Fibroblast of skin of right quadriceps (primary cell): Measurements from ENCODE around the gene PPP1R9B.

Experiments used
- DNase-seq: peaks from one replicate; pipeline ENCODE4 v3.0.0-alpha.2; 2013

Gene PPP1R9B

DNA sequence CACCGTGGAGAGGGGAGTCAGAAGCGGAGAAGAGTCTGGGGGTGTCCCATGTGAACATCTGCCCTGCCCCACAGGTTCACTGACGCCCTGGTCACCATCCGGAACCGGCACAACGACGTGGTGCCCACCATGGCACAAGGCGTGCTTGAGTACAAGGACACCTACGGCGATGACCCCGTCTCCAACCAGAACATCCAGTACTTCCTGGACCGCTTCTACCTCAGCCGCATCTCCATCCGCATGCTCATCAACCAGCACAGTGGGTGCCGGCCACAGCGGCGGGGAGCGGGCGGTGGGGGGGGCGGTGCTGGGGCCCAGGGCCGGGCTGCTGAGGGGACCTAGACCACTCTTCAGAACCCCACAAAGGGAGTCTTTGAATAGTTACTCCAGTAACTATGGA is 44.7 kb downstream of the PPP1R9B start:
- no peak for DNase-seq

DNA sequence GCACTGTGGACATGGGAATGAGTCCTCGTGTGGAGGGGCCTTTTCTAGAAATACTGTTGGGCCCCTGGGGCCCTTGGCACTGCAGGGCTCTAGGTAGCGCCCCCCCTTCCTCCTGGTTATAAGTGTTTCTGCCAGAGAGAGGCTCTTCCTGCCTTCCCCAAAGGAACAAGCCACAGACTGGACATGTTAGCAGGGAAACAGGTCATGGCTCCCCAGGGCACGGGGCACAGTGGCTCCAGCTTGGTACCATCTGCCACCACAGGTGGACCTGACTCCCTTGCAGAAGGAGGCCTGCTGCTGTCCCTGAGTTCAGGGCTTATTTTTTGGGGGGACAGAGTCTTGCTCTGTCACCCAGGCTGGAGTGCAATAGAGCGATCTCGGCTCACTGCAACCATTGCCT is 46.5 kb downstream of the PPP1R9B start:
- DNase-seq, result no peak

DNA sequence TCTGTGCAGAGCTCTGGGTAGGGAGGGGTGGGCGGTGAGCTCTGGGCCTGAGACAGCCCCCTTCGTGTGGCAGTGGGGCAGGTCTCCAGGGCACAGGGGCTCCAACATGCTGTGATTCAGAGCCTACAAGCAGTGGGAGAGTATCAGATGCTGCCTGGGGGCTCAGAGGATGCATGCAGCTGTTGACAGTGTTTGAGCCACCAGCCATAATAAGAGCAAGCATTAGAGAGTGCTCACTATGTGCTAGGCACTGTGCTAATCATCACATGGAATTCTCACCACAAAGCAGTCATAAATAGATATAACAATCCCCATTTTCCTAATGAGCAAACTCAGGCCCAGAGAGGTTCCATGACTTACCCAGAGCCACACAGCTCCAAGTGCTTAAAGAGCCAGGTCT is 47.2 kb downstream of the PPP1R9B start:
- DNase-seq, result no peak

DNA sequence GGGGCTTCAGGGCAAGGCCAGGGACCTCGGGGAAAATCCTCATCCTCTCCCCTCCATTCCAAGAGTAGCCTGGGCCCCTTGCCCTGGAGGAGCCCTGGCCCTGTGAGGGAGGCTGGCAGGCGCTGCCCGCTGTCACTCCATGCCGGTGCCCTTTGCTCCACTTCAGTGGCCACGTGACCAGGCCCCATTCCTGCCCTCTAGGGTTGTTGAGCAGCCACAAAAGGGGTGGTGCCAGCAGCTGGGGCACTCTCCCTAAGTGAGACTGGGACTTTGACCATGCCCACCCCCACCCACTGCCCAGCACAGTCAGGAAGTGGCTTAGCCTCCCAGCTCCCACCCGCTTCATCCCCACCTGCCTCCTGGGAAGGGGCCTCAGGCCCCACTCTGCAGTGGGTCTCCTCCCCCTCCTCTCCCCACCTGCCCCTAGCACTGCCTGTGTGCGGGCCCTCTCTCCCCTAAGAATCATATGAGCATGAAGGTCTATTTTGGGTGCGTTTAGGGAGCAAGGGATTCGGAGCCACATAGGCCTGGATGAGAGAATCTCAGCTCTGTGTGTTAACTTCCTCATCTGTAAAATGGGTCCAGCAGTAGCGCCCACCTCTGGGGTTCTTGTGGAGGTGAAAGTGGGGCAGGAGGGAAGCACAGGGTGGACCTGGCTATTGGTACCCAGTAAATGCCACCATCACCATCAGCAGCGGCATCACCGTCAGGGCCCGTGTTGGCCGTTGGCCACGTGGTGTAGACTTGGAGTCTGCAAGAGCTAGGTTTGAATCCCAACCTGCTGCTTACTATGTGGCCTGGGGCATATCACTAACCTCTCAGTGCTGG is 48.1 kb downstream of the PPP1R9B start:
- DNase-seq, result no peak

DNA sequence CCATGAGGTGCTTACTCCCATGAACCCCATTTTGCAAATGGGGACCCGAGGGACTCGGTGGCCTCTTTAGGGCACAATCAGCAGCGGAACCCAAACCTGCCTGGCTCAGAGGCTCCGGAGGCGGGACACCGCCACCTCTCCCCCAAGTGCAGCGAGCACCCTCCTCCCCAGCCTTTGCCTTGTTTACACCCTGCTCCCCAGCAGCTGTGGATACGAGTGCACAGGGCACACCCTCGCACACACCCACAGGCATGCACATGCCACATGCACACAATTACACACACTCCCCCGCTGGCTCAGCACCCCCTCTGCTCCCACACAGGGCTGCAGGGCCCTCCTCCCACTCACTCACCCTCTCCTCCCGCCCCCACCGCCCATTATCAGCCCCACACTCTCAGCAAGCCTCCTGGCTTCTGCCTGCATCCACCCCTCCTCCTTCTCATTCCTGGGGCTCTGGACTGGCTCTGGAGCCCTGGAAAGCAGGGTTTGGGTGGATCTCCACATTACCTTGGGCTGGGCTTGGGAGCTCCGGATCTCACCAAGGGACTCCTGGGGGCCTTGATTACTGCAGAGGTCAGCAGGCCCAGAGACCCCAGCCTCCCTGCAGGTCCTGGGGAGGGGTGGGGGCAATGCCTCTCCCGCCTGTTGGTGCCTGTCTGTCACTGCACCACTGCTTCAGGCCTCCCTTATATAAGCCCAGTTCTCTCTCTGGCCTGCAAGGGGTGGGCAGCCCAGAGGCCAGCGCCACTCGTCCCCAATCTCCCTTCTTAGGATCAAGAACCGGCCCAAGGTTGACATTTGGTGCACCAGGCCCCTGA is 48.9 kb downstream of the PPP1R9B start:
- DNase-seq, result peak; percentile 73

DNA sequence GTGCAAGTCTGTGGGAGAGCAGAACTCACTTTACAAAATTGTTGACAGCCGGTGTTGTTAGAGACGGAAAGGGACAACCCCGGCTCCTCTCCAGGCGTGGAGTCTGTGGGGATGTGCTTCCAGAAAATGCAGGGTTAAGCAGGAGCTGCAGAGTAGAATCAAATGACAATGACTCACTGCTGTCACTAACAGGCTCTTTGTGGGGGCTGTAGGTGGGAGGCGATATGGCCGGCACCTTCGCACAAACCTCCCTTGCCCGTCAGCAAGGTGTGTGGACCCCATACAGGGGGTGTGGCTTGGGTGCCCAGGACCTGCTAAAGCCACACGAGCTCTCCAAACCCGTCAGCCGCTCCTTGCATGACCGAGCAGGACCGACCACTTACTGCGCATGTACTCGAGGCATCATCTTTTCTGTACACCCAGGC is 49.5 kb downstream of the PPP1R9B start:
- peak; percentile 46 for DNase-seq

DNA sequence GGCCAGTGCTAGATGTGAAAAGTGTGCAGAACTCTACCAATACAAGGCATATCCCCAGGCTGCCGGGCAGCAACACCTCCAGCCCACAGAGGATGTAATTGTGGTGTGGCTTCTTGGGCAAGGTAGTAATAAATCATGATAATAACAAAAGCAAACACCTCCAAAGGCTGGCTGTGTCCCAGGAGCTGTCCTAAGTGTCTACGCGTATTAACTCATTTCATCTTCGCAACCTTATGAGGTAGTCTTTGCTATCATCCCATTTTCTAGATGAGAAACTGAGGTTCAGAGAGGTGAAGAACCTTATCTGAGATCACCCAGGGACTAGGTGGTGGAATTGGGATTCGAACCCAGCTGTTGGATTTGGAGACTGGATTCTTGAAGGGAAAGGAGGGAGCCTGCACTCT is 50.0 kb downstream of the PPP1R9B start:
- DNase-seq, result no peak

DNA sequence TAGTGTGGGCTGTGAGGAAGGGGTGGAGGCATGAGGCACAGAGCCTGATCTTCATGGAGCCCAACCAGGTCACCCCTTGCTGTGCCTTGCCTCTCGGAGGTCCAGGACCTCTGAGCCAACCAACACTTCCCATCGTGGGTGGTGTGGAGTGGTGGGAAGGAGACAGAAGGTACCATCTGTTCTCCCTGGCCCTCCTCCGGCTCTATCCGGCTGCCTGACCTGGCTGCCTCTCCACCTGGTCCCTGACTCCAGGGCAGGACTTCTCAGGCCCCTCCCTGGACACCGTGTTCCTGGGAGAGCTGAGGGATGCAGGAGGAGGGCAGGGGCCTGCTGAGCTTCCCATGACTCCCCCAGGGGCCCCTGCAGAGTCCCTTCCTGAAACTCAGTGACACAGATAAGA is 51.5 kb downstream of the PPP1R9B start:
- no peak for DNase-seq

DNA sequence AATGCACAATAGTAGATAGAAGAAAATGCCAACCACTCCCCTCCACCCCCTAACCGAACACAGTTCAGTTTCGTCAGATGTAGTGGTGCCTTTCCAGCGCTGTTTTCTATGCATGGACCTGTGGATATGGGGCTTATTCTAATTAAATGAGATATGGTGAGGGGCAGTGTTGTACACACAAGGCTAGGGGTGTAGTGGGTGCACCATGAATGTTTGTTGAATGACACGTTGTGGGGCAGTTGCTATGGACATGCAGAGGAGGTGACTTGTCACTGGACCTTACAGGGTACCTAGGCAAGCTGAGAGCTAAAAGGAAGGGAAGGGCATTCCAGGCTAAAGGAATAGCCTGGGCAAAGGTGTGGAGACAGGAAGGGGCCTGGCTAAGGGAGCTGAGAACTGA is 51.9 kb downstream of the PPP1R9B start:
- DNase-seq, result no peak

DNA sequence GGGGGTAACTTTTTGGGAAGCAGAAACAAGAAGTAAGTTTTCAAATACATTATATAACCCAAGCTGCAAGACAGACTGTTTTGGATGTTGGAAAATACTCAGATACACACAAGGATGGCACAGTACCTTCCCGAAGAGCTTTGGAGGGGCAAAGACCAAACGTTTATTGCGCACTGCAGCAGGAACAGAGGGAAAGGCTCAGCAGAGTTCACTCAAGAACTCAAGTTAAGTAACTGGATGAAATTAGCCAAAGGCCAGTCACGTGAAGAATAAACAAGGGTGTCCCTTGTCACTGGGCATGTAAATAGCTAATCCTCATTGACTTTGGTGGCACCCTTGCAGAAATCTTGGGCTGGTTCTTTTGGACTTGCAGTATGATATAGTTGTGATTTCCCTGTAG is 52.6 kb downstream of the PPP1R9B start:
- DNase-seq, result no peak

DNA sequence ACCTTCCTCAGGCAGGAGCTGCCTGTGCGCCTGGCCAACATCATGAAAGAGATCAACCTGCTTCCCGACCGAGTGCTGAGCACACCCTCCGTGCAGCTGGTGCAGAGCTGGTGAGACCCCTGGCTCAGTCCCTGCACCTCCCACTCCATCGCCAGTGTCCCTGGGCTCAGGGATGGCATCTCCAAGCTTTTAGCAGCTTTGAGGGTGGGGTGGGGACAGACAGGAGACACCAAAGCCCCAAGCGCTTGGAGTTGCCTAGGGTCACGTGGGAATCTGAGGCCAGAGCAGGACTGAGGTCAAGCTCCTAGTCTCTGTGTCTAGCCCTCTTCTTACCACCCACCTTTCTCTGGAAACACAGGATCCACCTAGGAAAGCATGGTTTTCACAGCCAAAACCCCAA is 53.0 kb downstream of the PPP1R9B start:
- DNase-seq, result no peak

DNA sequence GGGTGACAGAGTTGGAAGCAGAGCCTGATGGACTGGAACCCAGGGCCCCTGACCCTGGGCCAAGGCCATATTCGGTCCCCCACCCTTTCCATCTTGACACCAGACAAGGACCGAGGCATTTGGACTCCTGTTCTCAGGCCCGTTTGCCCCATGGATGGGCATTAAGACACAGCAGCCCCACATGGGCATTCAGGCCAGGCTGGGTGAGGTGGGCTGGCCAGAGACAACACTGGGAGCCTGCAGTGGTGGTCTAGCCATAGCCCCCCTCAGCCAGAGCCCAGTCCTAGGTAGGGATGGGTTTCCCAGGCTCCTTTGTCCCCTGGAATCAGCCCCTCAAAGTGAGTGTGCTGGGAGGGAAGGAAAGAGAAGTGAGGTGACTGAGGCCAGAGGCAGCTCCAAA is 53.7 kb downstream of the PPP1R9B start:
- no peak for DNase-seq

DNA sequence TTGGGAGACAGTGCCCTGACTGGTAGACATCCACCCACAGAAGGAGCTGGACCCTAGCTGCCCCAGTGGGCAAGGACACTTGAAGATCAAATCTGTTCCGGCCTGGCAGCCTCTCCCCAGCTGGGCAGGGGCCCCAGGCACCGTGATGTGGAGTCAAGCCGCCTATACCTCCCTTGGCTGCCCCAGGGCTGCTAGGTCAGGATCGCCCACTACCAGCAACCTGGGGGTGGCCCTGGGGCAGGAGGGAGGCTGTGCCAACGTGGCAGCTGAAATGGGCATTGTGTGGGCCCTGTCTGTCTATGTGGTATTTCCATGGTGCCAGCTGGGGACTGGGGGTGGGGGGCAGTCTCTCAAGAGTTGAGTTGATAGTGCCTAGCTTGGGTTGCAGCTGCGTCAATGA is 54.4 kb downstream of the PPP1R9B start:
- no peak for DNase-seq

DNA sequence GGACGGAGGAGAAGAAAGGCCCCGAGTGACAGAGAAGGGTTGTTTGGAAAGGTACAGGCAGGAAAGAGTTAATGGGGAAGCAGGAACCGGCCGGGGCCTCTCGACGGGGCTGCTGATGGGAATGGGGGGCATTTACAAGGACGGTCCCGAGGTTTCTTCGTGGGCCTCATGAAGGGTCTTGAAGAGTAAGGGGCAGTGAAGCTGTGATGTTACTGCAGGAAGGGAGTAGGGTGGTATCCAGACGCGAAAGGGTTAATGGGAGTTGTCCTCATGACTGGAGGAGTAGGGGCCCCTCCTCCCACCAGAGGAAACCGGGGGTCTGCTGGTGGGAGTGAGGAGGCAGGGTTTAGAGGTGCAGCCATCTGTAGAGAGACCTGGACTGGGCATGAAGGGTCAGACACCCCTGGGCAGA is 54.8 kb downstream of the PPP1R9B start:
- DNase-seq, result no peak

DNA sequence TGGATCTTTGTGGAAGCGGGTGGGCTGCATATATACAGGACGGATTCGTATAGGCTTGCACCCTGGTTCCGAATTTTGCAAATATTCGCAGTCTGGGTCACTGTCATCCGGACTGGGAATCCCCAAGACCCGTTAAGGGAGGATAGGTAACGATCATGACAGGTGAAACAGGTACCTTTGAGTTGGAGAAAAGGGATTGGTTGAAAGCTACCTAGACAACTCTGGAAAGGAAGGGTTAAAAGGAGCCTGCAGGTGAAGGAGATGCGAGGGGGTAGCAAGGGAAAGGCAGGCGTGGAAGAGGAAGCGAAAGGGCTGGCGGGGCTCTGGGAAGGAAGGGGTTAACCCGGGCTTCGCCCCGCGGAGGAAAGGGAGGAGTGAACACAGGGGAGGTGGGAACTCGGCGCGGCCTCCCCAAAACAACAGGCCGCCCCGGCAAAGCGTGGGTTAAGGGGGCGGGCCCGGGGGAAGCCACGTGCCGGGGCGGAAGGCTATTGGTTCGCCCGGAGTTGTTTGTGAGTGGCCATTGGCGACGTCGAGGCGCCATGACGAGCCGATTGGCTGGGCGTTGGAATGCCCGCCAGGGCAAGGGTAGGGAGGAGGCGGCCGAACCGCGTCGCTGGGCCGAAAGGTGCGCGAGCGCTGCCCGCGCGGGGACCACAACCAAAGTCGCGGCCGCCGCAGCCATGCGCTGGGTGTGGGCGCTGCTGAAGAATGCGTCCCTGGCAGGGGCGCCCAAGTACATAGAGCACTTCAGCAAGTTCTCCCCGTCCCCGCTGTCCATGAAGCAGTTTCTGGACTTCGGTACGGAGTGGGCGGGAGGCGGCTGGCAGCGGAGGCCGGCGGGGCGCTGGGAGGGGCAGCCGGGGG is 55.5 kb downstream of the PPP1R9B start, which contains the start of gene PDK2:
Gene PDK2 (plus strand): TSS at position 599 of the 867 bp plus-strand sequence. CDS start 85 bp downstream, at position 684.
- DNase-seq, result peak; percentile 95

DNA sequence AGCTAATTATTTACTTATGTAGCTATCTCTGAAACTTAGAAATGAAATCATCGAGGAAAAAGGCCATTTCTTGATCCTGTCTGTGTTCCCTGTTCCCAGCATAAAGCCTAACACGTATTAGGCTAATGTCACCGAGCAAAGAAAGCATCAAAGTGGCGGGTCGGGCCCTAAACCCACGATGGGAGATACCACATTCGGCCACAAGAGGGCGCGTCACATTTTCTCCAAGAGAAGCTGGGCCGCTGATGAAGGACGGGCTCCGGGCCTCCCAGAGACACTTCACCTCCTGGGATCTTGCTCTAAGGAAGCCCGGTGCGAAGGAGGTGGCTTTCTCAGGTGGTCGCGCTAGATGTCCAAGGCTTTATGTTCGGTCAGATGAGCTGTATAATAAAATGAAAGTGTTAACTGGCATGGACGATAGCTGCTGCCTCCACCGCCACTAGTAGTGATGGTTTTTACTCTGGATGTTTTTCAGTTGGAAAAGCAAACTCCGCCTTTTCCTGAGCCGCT is 56.2 kb downstream of the PPP1R9B start:
- peak; percentile 83 for DNase-seq

DNA sequence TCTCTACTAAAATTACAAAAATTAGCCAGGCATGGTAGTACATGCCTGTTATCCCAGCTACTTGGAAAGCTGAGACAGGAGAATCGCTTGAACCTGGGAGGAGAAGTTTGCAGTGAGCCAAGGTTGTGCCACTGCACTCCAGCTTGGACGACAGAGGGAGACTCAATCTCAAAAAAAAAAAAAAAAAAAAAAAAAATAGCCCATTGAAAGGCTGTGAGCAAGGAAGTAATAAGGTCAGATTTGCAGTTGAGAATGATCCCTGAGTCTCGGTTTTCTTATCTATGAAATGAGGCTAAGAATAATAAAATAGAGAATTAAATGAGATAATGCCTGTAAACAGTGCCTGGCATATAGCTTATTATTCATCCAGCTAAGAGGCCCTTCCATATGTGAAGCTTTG is 56.7 kb downstream of the PPP1R9B start:
- no peak for DNase-seq

DNA sequence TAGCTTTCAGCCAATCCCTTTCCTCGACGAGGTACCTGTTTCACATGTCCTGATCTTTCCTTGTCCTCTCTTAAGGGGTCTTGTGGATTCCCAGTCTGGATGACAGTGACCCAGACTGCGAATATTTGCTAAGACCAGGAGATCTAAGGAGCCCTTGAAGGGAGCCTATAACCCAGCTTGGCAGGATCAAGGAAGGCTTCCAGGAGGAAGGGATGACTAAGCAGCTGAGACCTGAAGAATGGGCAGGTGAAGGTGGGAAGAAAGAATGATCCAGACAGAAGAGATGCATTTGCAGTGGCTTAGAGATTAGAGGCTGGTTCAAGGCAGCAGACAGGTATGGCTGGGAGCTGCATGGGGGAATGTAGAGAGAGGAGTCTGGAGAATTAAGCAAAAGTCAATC is 57.2 kb downstream of the PPP1R9B start:
- no peak for DNase-seq

DNA sequence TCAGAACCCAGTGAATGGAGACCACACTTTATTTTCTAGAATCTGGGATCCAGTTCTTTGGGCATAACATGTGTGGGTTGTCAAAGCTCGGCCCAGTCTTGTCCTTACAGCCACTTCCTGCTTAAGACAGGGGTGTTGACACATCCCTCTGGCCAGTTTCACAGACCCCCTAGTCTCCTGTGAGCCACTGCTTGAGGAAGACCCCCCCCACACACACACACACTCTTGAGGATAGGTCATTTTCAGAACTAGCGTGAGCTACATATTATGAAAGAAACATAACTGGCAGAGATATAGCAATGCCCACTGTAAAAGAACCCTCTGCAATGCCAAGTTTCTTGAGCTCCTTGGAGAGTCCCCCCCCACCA is 58.6 kb downstream of the PPP1R9B start:
- no peak for DNase-seq

DNA sequence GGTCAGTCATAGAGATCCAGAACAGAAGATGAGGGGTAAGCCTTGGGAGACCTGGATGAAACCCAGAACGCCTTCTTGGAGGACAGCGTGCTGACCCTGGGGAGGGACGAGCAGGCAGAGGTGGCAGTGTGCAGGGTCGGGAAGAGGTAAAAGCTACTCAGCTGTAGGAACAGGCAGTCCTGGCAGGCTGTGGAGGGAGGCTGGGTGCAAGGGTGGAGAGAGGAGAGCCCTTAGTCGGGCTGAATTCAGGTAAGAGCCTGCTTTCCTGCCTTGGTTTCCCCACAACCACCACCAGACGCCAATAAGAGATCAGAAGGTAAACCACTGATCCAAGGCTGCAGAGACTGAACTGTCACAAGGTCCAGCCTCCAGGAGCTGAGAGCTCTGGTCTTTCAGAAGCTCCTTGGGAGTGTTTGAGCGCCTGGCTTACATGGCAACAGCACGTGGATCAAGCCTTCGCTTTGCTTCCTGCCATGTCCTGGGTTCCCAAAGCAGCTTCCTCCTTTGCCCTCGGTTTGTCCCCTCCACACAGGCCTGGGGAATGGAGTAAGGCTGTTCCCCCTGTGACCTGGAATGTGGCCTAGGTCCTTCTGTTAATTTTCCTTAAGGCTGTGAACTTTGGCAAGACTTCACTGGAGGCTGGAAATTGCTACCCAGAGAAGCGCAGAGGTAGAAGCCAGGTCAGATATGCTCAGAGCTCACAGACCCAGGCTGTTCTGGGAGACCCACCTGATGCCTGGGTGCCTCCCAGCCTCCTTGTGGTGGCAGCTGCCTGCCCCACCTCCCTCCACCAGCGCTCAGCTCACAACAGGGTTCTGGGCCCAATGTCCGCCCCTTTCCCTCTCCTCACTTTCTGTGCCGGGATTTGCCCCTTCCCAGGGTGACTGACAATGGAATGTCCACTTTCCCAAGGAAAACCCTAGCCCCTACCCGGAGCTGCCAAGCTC is 59.2 kb downstream of the PPP1R9B start:
- DNase-seq, result no peak

DNA sequence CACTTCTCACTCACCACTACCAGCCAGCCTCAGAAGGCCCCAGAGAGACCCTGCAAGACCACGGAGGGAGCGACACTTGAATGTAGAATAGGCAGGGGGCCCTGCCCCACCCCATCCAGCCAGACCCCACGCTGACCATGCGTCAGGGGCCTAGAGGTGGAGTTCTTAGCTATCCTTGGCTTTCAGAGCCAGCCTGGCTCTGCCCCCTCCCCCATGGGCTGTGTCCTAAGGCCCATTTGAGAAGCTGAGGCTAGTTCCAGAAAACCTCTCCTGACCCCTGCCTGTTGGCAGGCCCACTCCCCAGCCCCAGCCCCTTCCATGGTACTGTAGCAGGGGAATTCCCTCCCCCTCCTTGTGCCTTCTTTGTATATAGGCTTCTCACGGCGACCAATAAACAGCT is 60.4 kb downstream of the PPP1R9B start:
- DNase-seq, result no peak
